Left colon (tissue), 2 donors: Measurements from ENCODE around the gene RFESD. TPM values are rescaled to one million over a fixed set of nuclear protein-coding genes. Genes with fewer than 3 reads are reported as not detected.
"Not testable (repeated sequence)": the region's sequence is repeated elsewhere in the genome, so short reads cannot be mapped to it uniquely, and the experiment has no call there.

Experiments used
- ATAC-seq: fragments of 200-7000 bp; cut with Tn5 transposase; one replicate; pipeline ENCODE4 v1.9.1; 2020; ENCODE audit warnings: mild to moderate bottlenecking, moderate library complexity
- DNase-seq, 2 donors: peaks; one replicate each; pipeline ENCODE4 v3.0.0-alpha.2; 2020
- intact Hi-C, 2 donors: fragments of 100-400 bp; cut with DNase I in 1 of 2; cut with micrococcal nuclease in 1 of 2; formaldehyde crosslinking; loops; one replicate each; pipeline versions ENCODE4 v1.11.2 to v1.14.0; 2022; cut with DNase I, micrococcal nuclease
- total RNA-seq, 2 donors: library from RNA; stranded (reverse); fragmentation: NEBNext Ultra II Directional; extraction: Animal tissue kit (Norgen Biotek cat#: 25700); gene quantifications; one replicate each; pipeline ENCODE4 v1.2.1, GENCODE V29; 2021
- donor health status: DM: no; HTN: no; CAD: no.
- donor health status: DM: yes; HTN: yes; CAD: no.

The RFESD gene
- total RNA-seq, 2 donors from 2014 or later: 0.55 to 0.84 TPM

DNA sequence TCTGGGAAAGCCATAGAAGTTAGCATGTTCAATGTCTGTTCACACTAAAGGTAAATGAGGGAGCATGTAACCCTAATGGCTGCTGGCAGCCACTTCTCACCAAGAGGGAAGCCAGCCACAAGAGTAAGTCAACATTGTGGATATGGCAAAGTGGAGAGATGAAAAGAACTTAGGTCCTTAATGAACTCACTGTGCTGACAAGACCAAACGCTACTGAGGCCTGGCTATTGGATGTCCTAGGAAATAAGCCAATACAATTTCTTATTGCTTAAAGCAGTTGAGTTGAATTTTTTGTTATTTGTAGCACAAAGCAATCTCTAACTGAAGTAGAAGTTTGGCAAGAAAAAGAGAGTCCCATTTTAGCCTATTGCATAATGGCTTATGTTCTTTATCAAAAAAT lies 19.9 kb upstream of the RFESD start:
- ATAC-seq (no peak), DNase-seq (no peak)
- intact Hi-C loops: no loop called here

DNA sequence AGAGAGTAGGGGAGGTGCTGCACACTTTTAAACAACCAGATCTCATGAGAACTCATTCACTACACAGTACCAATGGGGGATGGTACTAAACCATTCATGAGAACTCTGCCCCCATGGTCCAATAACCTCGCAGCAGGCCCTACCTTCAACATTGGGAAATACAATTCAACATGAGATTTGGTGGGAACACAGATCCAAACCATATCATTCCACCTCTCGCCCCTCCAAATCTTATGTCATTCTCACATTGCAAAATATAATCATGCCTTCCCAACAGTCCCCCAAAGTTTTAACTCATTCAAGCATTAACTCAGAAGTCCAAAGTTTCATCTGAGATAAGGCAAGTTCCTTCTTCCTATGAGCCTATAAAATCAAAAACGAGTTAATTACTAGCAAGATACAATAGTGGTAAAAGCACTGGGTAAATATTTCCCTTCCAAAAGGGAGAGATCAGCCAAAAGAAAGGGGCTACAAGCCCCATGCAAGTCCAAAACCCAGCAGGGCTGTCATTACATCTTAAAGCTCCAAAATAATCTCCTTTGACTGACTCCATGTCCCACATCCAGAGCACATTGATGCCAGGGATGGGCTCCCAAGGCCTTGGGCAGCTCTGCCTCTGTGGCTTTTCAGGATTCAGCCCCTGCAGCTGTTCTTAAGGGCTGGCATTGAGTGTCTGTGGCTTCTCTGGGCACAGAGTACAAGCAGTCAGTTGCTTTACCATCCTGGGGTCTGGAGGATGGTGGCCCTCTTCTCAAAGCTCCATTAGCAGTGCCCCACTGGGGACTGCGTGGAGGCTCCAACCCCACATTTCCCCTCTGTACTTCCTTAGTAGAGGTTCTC lies 18.4 kb upstream of the RFESD start:
- no peak for DNase-seq
- intact Hi-C loops: no loop called here
- ATAC-seq: peak; percentile 81

DNA sequence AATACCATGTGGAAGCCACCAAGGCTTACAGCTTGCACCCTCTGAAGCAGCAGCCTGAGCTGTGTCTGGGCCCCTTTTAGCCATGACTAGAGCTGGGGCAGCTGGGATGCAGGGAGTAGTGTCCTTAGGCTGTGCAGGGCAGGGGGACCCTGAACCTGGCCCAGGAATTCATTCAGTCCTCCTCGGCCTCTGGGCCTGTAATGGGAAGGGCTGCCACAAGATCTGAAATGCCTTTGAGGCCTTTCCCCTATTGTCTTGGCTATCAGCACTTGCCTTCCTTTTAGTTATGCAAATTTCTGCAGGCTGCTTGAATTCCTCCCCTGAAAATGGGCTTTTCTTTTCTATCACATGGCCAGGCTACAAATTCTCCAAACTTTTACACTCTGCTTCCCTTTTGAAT lies 17.6 kb upstream of the RFESD start:
- intact Hi-C loops: no loop called here
- DNase-seq (no peak), ATAC-seq (peak; percentile 6)

DNA sequence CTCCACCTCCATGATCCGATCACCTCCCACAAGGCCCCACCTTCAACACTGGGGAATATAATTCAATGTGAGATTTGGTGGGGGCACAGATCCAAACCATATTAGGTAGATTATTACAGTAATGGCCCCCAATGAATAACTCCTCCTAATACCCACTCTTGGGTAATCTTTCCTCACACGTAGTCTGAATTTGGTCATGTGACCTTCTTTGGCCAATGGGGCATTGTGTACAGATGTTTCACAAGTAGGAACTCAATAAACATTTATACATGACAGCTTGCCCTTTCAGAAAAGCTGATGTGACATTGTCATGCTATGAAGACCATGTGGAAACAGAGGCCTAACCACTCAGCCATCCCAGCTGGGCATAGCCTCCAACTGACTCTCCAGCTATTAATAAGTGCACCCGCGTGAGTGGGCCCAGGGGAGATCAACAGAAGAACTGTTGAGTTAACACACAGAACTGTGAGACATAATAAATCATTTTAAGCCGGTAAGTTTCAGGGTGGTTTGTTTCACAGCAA lies 16.1 kb upstream of the RFESD start:
- DNase-seq (no peak), ATAC-seq (no peak)
- intact Hi-C loops: no loop called here

DNA sequence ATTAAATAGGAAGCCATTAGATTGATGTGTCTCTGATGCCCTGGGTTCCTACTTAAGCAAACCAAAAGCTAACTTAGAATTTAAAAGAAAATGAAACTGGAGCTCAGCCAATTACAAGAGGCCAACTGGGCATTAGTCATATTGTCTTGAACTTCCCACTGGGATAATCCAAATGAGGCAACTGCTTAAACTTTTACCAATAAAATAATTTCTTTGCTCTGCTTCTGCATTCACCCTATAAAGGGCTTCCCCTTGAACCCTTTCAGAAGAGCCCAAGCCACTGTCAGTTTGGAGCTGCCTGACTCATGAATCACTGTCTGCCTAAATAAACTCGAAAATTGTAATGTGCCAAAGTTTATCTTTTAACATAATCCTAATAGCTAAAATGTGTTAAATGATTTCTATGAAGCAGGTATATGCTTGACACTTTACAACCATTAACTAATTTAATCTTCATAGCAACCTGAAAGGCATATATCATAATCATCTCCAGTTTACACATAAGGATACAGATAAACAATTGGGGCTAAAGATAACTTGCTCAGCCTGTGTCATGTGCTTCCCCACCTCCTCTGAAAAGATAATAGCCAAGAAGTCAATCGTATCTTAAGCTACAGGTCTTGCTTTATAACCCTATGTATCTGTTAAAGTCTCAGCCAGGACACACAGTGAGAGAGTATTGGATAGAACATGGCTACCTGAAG lies 15.2 kb upstream of the RFESD start:
- ATAC-seq (no peak), DNase-seq (no peak)

DNA sequence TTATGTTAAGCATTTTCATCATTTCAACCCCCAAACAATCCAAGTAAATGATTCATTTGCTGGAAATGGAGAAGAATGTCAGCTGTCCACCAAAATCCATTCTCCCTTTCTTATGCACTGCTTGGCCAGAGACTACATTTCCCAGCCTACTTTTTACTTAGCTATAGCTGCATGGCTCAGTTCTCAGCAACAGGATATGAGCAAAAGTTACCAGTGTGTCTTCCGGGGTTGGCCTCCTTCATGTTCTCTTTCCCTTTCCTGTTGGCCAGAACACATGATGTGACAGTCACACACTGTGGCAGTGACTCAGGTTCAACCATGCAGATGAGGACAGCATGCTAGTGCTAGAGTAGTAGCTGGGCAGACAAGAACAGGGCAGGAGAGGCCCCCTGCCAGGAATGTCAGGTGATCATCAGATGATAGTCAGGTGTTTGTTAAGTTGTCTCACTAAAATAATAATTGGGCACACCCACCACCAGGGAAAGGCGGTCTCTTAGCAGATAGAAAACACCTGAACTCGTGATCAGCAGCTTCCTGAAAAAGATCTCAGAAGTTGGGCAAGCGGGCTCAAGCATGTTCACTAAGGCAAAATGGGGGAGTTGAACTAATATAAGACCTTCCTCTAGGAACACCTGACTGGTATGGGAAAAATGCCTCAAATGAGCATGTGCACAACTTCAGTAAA lies 14.4 kb upstream of the RFESD start:
- DNase-seq (no peak), ATAC-seq (peak; percentile 16)
- intact Hi-C loops: no loop called here

More for the DNA sequence above, 15.2 kb upstream of the RFESD start:
- intact Hi-C loops: no loop called here

DNA sequence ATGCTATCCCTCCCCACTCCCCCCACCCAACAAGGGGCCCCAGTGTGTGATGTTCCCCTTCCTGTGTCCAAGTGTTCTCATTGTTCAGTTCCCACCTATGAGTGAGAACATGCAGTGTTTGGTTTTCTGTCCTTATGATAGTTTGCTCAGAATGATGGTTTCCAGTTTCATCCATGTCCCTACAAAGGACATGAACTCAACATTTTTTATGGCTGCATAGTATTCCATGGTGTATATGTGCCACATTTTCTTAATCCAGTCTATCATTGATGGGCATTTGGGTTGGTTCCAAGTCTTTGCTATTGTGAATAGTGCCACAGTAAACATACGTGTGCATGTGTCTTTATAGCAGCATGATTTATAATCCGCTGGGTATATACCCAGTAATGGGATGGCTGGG lies 13.6 kb upstream of the RFESD start:
- ATAC-seq, DNase-seq, intact Hi-C loops: not testable (repeated sequence)

DNA sequence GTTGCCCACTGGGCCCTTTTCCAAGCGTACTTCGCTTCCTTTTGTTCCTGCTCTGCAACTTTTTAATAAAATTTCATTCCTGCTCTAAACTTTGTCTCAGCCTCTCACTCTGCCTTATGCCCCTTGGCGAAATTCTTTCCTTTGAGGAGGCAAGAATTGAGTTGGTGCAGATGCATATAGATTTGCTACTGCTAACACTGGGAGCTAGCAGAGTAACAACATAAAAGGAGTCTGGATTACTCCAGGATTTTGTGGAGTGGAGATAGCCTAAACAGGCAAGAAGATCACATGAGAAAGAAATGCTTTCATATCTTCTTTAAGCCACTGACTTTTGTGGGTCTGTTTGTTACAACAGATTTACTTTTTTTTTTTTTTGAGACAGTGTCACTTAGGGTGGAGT lies 12.9 kb upstream of the RFESD start:
- intact Hi-C loops: no loop called here
- no peak for ATAC-seq
- no peak for DNase-seq

DNA sequence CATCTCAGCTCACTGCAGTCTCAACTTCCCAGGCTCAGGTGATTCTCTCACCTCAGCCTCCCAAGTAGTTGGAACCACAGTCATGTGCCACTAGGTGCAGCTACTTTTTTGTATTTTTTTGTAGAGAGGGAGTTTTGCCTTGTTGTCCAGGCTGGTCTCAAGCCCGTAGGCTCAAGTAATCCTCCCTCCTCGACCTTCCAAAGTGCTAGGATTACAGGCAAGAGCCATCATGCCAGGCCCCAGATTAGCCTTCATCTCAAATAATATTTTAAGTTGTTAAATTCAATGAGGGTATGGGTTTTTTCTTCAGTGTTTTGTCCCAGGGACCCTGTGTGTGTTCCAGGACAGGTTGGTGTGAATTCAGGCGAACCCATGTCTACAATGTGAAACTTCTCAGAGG lies 12.5 kb upstream of the RFESD start:
- DNase-seq (no peak), ATAC-seq (no peak)
- intact Hi-C loops: no loop called here

DNA sequence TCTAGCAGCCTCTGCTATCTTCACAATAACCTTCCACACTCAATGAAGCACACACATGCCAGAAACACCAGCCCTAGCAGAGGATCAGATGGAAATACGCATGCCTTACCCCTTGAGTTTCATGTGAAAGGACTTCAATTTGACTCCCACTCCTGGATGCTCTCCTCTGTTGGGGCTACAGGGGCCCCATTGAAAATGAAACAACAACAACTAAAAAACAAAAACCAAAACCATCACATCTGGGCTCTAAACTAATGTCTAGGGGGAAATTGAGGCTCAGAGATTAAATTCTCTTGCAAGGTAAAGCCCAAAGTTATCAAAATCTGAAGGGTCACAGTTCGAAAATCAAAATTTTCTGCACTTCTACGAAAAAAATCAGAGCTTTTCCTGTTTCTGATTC lies 7.9 kb upstream of the RFESD start:
- ATAC-seq (no peak), DNase-seq (no peak)
- intact Hi-C loops: no loop called here

DNA sequence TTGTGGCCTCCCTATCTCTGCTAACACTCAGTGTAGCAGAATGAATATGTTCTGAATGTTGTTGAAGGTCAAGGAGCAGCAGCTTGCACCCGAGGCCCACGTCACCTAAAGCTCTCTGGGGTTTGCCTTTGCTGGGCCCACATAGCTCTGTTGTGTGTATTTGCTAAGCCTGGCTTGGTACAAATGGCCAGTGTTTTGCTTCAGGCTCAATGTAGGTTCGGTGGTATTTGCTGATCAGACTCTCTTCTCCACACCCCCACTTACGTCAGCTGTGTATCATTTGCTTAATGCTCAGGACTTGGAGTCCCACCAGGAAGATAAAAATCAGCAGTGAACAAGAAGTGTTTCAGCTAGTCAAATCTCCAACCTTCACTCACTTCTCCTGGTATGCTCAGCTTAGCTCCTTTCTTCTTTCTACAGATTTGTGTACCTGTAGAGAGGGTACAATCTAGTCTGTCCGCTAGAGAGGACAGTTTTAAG lies 4.8 kb upstream of the RFESD start:
- DNase-seq: no peak
- ATAC-seq: no peak
- intact Hi-C loops: loop anchor here in 1 of 2 donors (10.0 kb wide), 3 partner anchors 143 to 703 kb away; partner anchors contain the start of gene ELL2

DNA sequence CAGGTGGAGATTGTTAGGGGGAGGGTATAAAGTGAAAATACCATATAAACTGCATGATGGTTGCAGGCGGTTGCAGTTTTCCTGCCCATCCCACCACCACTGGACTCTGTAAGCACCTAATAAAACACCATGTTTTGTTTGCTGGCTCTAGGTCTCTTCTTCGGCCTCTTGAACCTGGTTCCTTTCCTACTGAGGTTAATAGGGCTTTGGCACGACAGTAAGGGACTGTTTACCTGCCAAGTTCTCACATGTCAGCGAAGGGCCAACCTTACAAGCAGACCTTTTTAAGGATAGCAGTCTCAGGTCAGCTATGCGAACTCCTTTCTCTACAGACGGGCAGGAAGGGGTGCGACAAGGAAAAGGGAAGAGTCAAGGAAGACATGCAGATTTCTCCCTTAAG lies 3.4 kb upstream of the RFESD start:
- DNase-seq (no peak), ATAC-seq (no peak)
- intact Hi-C loops: loop anchor here in 1 of 2 donors (10.0 kb wide), 3 partner anchors 142 to 702 kb away; partner anchors contain the start of gene ELL2

DNA sequence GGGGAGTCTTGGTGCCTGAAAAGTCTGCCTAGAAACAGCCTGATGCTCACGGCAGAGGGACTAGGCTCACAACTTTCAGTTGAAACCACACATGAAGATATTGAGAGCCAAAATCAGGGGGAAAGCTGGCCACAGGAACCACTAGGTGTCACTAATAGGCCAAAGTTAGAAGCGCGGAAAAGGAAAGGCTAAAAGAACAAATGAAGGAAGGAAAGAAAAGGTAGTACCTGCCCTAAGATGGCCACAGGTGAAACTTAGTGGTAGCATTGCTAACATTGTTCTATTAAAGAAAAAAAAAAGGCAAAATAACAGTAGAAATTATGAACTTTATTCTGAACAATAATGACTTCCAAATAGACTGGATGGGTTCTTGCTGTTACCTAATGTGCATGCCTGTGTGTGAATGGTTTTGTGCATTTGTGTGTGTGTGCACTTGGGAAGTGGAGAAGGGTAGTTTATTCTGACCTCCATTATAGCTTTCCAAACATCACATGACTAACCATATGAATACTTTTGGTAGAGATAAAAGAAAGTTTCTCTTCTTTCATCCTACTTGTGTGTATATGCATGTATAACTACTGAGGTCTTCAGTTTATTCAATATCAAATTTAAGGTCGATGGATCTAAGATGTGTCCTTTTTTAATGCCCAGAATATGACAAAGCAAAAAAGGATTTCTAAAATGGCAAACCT lies 2.1 kb upstream of the RFESD start:
- DNase-seq (peak; percentile 43 to 50), ATAC-seq (no peak)
- intact Hi-C loops: loop anchor here in 1 of 2 donors (10.0 kb wide), 3 partner anchors 140 to 700 kb away; partner anchors contain the start of gene ELL2

DNA sequence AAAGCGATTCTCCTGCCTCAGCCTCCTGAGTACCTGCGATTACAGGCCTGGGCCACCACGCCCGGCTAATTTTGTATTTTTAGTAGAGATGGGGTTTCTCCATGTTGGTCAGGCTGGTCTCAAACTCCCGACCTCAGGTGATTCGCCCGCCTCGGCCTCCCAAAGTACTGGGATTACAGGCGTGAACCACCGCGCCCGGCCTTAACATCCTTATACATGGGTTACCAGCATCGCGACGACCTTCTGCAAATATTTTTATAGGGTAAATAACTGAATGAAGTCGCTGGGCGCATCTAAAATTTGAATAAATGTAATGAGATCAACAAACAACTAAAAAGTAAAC lies 380 bp upstream of the RFESD start:
- ATAC-seq: peak; percentile 8
- intact Hi-C loops: loop anchor here in 1 of 2 donors (10.0 kb wide), 3 partner anchors 139 to 699 kb away; partner anchors contain the start of gene ELL2
- DNase-seq: not testable (repeated sequence)

DNA sequence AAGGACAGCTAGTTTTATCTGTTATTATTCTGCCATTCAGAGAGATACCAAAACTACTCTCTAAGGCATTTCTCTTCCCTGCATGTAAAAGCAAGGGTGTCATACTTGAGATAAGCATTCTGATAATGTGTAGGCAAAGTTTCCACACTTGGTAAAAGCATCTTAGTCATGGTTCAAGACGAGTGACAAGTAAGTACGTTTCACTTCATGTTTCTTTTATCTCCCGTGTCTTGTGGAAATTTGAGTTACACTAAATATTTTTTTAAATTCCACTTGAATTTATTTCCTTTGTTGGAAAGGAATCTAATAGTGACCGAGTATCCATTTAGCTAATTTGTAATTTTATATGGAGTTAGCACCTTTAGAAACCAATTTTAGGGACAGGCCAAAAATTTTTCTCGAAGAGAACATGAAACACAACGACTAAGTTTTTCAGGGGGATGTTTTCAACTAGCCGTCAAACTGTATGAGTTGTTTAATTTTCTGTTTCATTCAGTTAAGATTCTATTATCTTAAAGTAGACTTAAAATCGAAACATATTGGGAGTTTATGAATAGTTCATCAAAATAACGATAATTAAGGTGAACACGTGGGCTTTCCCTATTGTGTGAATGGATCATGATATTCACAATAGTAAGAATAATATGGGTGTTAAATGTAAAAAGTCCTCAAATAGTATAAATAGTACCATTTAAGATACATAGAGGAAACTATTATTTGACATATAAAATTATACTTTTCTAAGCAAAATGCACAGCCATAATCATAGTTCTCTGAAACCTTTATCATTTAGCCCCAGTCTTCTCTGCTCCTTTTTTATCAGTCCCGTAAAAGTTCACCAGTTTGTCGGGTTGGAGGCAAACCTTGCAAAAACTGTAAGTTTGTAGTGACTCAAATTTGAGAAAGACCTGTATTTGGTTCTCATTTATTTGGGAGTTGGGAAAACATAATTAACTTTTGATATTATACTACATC lies 1.6 kb downstream of the RFESD start:
- intact Hi-C loops: loop anchor here in 1 of 2 donors (10.0 kb wide), 3 partner anchors 137 to 697 kb away; partner anchors contain the start of gene ELL2
- ATAC-seq (no peak), DNase-seq (no peak)

DNA sequence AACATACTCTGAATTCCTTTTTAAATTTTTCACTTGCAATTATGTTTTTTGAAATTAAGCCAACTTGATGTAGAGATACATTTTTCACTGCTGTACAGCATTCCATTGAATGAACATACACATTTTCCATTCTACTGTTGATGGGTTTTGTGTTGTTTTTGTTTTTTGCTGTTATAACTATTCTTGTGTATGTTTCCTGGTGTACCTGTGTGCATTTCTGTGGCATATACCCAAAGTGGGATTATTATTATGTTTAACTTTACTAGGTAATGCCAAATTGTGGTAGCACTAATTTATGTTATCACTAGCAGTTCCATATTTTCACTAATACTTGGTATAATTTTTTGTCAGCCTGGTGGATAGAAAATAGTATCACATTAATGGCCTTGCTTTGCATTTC lies 2.7 kb downstream of the RFESD start:
- intact Hi-C loops: loop anchor here in 1 of 2 donors (10.0 kb wide), 3 partner anchors 136 to 696 kb away; partner anchors contain the start of gene ELL2
- ATAC-seq: no peak
- no peak for DNase-seq
